HG03045 (cell line): ENCODE results near the gene C11orf68.

Experiments used
- ATAC-seq: cut with Tn5 transposase; IDR thresholded peaks from one replicate; pipeline ENCODE4 v1.9.1; 2021; ENCODE audit warnings: mild to moderate bottlenecking, moderate library complexity; ENCODE audit not compliant: unreplicated experiment

Gene C11orf68

GRCh38 chr11:65891219-65892136, 27.4 kb downstream of the C11orf68 start:
- ATAC-seq, result peak; percentile 1

- ATAC-seq, result peak; percentile 57
Observed at GRCh38 chr11:65890324-65891218, 28.3 kb downstream of the C11orf68 start, which contains the start of gene CCDC85B. CCDC85B (plus strand) TSS chr11:65890673; CDS start chr11:65890784, 111 bp downstream.

DNA sequence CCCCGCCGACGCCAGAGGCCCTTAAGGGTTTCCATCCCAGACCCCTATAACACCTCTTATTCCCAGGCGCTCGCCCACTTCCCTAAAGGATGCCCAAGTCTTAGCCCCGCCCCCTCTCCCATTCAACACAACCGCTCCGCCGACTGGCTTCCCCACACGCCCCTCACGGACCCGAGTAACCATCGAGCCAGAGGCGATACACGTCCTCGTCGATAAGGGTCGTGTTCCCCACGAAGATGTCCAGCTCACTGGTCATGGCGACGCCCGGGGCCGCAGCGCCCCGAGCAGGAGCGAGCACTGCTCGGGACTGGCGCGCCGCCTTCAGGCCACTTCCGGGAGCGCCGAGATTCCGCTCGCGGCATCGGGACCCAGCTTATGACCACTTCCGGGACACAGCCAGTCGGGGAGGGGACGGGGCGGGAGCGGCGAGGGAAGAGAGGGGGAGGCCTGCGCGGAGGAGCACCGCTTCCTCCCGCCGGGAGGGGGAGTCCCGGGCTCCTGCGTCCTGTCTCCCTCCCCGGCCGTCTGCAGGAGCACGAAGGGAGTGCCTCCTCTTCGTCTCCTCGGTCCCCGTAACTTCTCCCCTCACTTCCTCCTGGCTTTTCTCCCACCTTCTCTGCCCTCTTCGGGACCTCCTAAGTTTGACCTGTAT, 30.6 kb downstream of the C11orf68 start, which contains the start of gene FIBP:
Gene FIBP (minus strand): TSS at position 309 of the 652 bp plus-strand sequence. CDS start 53 bp downstream, at position 256.
- ATAC-seq, result peak; percentile 48

GRCh38 chr11:65887723-65888162, 31.1 kb downstream of the C11orf68 start:
- ATAC-seq, result no peak

DNA sequence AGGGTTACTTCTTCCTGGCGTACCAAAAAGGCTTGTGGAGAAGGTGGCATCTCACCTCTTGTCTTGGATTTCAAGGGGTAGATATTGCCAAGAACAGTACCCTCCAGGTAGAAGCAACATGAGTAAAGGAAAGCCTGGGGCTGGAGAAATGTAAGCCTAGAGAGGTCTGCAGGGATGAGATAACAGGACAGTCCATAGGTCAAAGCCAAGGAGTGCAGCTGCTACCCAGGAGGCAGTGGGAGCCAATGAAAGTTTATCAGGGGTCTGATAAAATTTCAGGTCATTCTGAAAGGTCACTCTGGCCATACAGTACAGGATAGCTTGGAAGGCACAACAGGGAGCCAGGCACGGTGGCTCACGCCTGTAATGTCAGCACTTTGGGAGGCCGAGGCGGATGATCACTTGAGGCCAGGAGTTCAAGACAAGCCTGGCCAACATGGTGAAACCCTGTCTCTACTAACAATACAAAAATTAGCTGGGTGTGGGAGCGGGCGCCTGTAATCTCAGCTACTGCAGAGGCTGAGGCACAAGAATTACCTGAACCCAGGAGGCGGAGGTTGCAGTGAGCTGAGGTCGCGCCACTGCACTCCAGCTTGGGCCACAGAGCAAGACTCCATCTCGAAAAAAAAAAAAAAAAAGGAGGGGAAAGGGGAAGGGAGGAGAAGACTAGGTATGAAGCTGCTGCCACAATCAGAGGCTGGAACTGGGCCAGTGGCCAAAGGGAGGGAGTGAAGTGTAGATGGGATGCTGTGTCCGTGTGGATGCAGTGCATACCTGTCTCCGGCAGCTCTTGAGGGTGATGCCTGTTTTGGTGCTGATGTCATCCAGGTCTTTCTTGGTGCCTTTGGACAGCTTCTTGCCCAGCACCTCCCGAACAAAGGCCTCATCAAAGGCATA, 31.8 kb downstream of the C11orf68 start:
- ATAC-seq, result no peak

- no peak for ATAC-seq
Observed at GRCh38 chr11:65885808-65886536, 32.9 kb downstream of the C11orf68 start.

- no peak for ATAC-seq
Observed at GRCh38 chr11:65885231-65885630, 33.6 kb downstream of the C11orf68 start.

GRCh38 chr11:65884716-65885092, 34.2 kb downstream of the C11orf68 start:
- ATAC-seq, result no peak

- ATAC-seq, result no peak
Observed at GRCh38 chr11:65883786-65884715, 34.8 kb downstream of the C11orf68 start.

GRCh38 chr11:65883058-65883761, 35.7 kb downstream of the C11orf68 start:
- ATAC-seq, result no peak

- no peak for ATAC-seq
Observed at GRCh38 chr11:65882120-65883057, 36.5 kb downstream of the C11orf68 start.

DNA sequence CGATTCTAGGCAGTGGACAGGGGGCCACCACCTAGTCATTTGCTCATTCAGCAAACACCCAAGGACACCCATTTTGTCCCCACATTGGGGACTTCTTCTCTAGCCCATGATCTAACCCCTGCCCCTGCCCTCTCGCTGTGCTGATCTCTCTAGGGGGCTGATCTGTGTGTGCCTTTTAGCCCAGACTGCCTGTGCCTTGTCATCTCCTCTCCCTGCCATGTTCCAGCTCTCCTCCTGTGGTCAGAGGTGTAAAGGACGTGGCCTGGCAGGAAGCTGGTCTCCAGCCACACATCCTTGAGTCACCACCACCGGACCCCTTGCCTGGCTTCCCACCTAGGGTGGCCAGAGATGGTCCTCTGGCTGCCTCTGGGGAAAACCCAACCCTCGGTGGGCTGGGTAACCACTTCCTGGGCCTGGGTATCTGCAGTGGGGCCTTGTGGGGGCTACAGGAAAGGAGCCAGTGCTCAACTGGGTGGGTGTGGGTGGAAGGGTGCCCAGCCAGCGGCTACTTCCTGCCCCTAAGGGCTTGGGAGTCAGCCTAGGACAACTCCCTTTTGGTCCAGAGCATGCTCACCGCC, 37.9 kb downstream of the C11orf68 start:
- ATAC-seq, result no peak

GRCh38 chr11:65880027-65880426, 38.8 kb downstream of the C11orf68 start:
- no peak for ATAC-seq

DNA sequence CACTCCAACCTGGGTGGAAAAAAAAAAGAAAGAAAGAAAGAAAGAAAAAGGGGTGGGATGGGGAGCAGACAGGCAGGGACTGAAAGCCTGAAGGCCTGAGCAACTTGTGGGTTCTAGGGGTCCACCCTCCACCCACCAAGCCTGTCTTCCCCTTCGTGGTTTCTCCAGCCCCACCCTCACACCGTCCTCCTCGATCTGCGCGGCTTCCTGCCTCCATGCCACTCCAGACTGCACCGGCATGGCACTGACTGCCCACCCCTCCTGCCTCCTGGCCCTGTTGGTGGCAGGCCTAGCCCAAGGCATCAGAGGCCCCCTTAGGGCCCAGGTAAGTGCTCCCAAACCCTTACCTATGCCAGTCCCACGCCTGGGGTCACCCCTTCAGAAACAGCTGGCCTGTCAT, 39.2 kb downstream of the C11orf68 start, which contains the start of gene CTSW:
Gene CTSW (plus strand): TSS at position 221 of the 400 bp plus-strand sequence. CDS start 18 bp downstream, at position 239.
- ATAC-seq, result no peak

- peak; percentile 71 for ATAC-seq
Observed at GRCh38 chr11:65873318-65874156, 45.3 kb downstream of the C11orf68 start.
